Stomach (tissue), 4 donors: ENCODE measurements around the gene DRGX.

ENCODE experiments used
- EP300 ChIP-seq: sonication (generic); formaldehyde crosslinking; IDR thresholded peaks from one replicate; pipeline ENCODE4 v1.6.1; 2017; ENCODE audit warnings: antibody characterized with exemption
- POLR2A ChIP-seq, 4 donors: fragments of 450-650 bp; IDR thresholded peaks; one replicate each; pipeline ENCODE4 v1.6.1; 2016; ENCODE audit warnings: antibody characterized with exemption in 4 of 4, control low read depth in 2 of 4, mild to moderate bottlenecking in 1 of 4, moderate library complexity in 1 of 4
- POLR2AphosphoS5 ChIP-seq, 3 donors: sonication (generic); formaldehyde crosslinking; IDR thresholded peaks; one replicate each; pipeline ENCODE4 v1.6.1; 2016; ENCODE audit warnings: antibody characterized with exemption in 3 of 3
- TF ChIP-seq, protein P1 (sequence below), 7 experiments: fragments of 450-650 bp in 4 of 7; fragments of 200-600 bp in 3 of 7; sonication (generic) in 3 of 7; IDR thresholded peaks; one replicate each; pipeline ENCODE4 v1.5.1; 2016 to 2019; ENCODE audit warnings: antibody characterized with exemption in 7 of 7, control low read depth in 2 of 7, mild to moderate bottlenecking in 1 of 7

DNA sequence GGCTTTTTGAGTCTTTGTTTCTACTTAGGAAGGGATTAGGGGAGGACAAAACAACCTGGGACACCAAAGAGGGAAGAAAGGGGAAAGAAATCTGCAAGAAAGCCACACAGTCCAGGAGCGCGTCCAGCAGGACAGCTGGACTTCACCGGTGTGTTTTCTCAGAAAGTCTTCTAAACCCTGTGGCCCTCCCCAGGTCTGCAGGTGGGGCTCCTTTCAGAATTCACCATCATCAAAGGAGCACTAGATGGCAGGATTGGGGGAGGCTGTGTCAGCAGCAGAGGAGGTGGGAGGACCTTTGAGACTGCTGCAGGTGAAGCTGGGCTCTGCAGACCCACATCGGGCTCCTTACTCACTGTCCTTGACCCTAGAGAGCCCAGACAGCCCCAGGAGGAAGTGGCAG lies 13.9 kb upstream of the DRGX start:
- TF ChIP-seq, protein P1, sequence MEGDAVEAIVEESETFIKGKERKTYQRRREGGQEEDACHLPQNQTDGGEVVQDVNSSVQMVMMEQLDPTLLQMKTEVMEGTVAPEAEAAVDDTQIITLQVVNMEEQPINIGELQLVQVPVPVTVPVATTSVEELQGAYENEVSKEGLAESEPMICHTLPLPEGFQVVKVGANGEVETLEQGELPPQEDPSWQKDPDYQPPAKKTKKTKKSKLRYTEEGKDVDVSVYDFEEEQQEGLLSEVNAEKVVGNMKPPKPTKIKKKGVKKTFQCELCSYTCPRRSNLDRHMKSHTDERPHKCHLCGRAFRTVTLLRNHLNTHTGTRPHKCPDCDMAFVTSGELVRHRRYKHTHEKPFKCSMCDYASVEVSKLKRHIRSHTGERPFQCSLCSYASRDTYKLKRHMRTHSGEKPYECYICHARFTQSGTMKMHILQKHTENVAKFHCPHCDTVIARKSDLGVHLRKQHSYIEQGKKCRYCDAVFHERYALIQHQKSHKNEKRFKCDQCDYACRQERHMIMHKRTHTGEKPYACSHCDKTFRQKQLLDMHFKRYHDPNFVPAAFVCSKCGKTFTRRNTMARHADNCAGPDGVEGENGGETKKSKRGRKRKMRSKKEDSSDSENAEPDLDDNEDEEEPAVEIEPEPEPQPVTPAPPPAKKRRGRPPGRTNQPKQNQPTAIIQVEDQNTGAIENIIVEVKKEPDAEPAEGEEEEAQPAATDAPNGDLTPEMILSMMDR (IDR thresholded peaks at IDR 0.05): no peak
- TF ChIP-seq POLR2AphosphoS5 (IDR thresholded peaks at IDR 0.05) (no peak), EP300 (no peak), POLR2A (IDR thresholded peaks at IDR 0.05) (no peak)
